ENCODE data around the gene SLC4A8.

Gene SLC4A8

GRCh38 chr12:51413791-51414190 is 10.8 kb upstream of the SLC4A8 start:
- Histone ChIP-seq H2AFZ (ENCODE audit: low read depth, low read length) (no peak overlapping the region), H3K4me1 (ENCODE audit: insufficient read depth, low read length) (peaks cover under 1% of the 10 kb centered on the region; the same call in 1 of the 2 replicates), H3K9me3 (ENCODE audit: insufficient read depth, low read length, severe bottlenecking) (no peaks in the 10 kb centered on the region), H3K4me2 (ENCODE audit: insufficient read depth, low read length) (no peak overlapping the region), H3K27ac (ENCODE audit: low read length) (no peak overlapping the region), H3K4me3 (ENCODE audit: low read depth in 1 of 2, low read length in 2 of 2) (no peak overlapping the region), H3K36me3 (ENCODE audit: insufficient read depth, low read length) (no peaks in the 10 kb centered on the region), H3K9ac (ENCODE audit: low read depth, low read length) (no peak overlapping the region), H4K20me1 (ENCODE audit: insufficient read depth, low read length) (no peaks in the 10 kb centered on the region), H3K79me2 (ENCODE audit: insufficient read depth, low read length) (no peaks in the 10 kb centered on the region), H3K27me3 (ENCODE audit: insufficient read depth, low read length, poor library complexity) (no peaks in the 10 kb centered on the region)
- no peak for DNase-seq
- no peak for ATAC-seq (ENCODE audit: insufficient read depth, low read depth)
- no peak for TF ChIP-seq CTCF (IDR thresholded peaks at IDR 0.05; ENCODE audit: borderline replicate concordance, extremely low read depth, low read length, poor library complexity, severe bottlenecking)
- no peak for TF ChIP-seq EZH2 (IDR thresholded peaks at IDR 0.05; ENCODE audit: borderline replicate concordance, low read depth, low read length, severe bottlenecking)

- ATAC-seq (ENCODE audit: insufficient read depth, low read depth) (no peak), DNase-seq (no peak)
- Histone ChIP-seq H3K4me3 (ENCODE audit: low read depth in 1 of 2, low read length in 2 of 2) (no peak overlapping the region), H3K4me1 (ENCODE audit: insufficient read depth, low read length) (peaks cover 15% of the 10 kb centered on the region), H3K9me3 (ENCODE audit: insufficient read depth, low read length, severe bottlenecking) (no peaks in the 10 kb centered on the region), H2AFZ (ENCODE audit: low read depth, low read length) (no peak overlapping the region), H3K79me2 (ENCODE audit: insufficient read depth, low read length) (no peaks in the 10 kb centered on the region), H3K27me3 (ENCODE audit: insufficient read depth, low read length, poor library complexity) (no peaks in the 10 kb centered on the region), H3K4me2 (ENCODE audit: insufficient read depth, low read length) (no peak overlapping the region), H3K9ac (ENCODE audit: low read depth, low read length) (no peak overlapping the region), H3K36me3 (ENCODE audit: insufficient read depth, low read length) (no peaks in the 10 kb centered on the region), H4K20me1 (ENCODE audit: insufficient read depth, low read length) (no peaks in the 10 kb centered on the region), H3K27ac (ENCODE audit: low read length) (no peak overlapping the region)
- TF ChIP-seq EZH2 (IDR thresholded peaks at IDR 0.05; ENCODE audit: borderline replicate concordance, low read depth, low read length, severe bottlenecking) (no peak), CTCF (IDR thresholded peaks at IDR 0.05; ENCODE audit: borderline replicate concordance, extremely low read depth, low read length, poor library complexity, severe bottlenecking) (no peak)
Observed at GRCh38 chr12:51415931-51416330, 8.7 kb upstream of the SLC4A8 start.

DNA sequence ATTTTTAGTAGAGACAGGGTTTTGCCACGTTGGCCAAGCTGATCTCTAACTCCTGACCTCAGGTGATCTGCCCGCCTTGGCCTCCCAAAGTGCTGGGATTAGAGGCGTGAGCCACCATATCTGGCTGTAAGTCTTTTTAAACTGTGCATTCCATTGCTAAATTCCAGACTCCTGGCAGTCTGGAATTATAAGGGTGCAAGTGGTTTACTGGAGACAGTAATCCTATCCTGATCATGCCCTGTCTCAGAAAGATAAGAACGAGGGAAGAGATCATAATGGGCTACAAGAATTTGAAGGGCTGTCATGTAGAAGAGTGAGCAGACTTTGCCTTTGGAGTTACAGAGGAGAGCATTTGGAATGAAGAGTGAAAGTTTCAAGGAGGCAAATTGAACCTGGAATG is 6.8 kb upstream of the SLC4A8 start:
- Histone ChIP-seq H3K4me3 (ENCODE audit: low read depth in 1 of 2, low read length in 2 of 2) (no peak overlapping the region), H3K9me3 (ENCODE audit: insufficient read depth, low read length, severe bottlenecking) (no peaks in the 10 kb centered on the region), H3K27ac (ENCODE audit: low read length) (no peak overlapping the region), H3K4me2 (ENCODE audit: insufficient read depth, low read length) (no peak overlapping the region), H3K27me3 (ENCODE audit: insufficient read depth, low read length, poor library complexity) (no peaks in the 10 kb centered on the region), H3K36me3 (ENCODE audit: insufficient read depth, low read length) (no peaks in the 10 kb centered on the region), H2AFZ (ENCODE audit: low read depth, low read length) (no peak overlapping the region), H3K9ac (ENCODE audit: low read depth, low read length) (no peak overlapping the region), H3K79me2 (ENCODE audit: insufficient read depth, low read length) (no peaks in the 10 kb centered on the region), H4K20me1 (ENCODE audit: insufficient read depth, low read length) (no peaks in the 10 kb centered on the region), H3K4me1 (ENCODE audit: insufficient read depth, low read length) (peaks cover 15% of the 10 kb centered on the region)
- DNase-seq: no peak
- no peak for ATAC-seq (ENCODE audit: insufficient read depth, low read depth)
- TF ChIP-seq CTCF (IDR thresholded peaks at IDR 0.05; ENCODE audit: borderline replicate concordance, extremely low read depth, low read length, poor library complexity, severe bottlenecking) (no peak), EZH2 (IDR thresholded peaks at IDR 0.05; ENCODE audit: borderline replicate concordance, low read depth, low read length, severe bottlenecking) (no peak)

Data from DND-41 (cell line).